CD4-positive, CD25-positive, alpha-beta regulatory T cell (primary cell): ENCODE measurements around the gene MXD1. TPM values are rescaled to one million over a fixed set of nuclear protein-coding genes. Genes with fewer than 3 reads are reported as not detected.

Experiments used
- ATAC-seq, 2 donors: fragments of 150-1000 bp; cut with Tn5 transposase; one replicate each; pipeline ENCODE4 v1.10.0; 2021; ENCODE audit warnings: low read depth in 2 of 2, moderate number of reproducible peaks in 2 of 2, moderate library complexity in 1 of 2
- DNase-seq, 3 donors: peaks; one replicate each; pipeline versions ENCODE4 v3.0.0 to v3.0.0-alpha.2; 2012 to 2022; ENCODE audit warnings: mixed read lengths in 1 of 3
- H3K27ac ChIP-seq: one replicate; pipeline ENCODE4 v1.7.0; 2013; ENCODE audit warnings: mild to moderate bottlenecking, low read length; ENCODE audit not compliant: insufficient read depth, poor library complexity, severe bottlenecking
- H3K27me3 ChIP-seq: one replicate; pipeline ENCODE4 v1.7.0; 2013; ENCODE audit warnings: low read length; ENCODE audit not compliant: control insufficient read depth, insufficient read depth
- H3K36me3 ChIP-seq: one replicate; pipeline ENCODE4 v1.7.0; 2013; ENCODE audit warnings: mild to moderate bottlenecking, low read length, moderate library complexity; ENCODE audit not compliant: control insufficient read depth, insufficient read depth
- H3K4me1 ChIP-seq: 2 replicates; pipeline ENCODE4 v1.7.0; 2013; ENCODE audit warnings: mild to moderate bottlenecking, low read length; ENCODE audit not compliant: insufficient read depth, control insufficient read depth, poor library complexity, severe bottlenecking
- H3K4me3 ChIP-seq: one replicate; pipeline ENCODE4 v1.7.0; 2013; ENCODE audit warnings: low read depth, mild to moderate bottlenecking, low read length, moderate library complexity
- H3K9me3 ChIP-seq, 2 experiments: 1 replicate in 1 of 2; 2 replicates in 1 of 2; pipeline ENCODE4 v1.7.0; 2013; ENCODE audit warnings: low read length in 2 of 2, mild to moderate bottlenecking in 1 of 2, moderate library complexity in 1 of 2; ENCODE audit not compliant: control insufficient read depth in 2 of 2
- H3K27ac Mint-ChIP-seq, 3 donors: one replicate each; pipeline ENCODE4 v1.8.0; 2020 to 2022; ENCODE audit warnings: mild to moderate bottlenecking in 3 of 3, mixed read lengths in 3 of 3, moderate library complexity in 2 of 3
- H3K27me3 Mint-ChIP-seq: one replicate; pipeline ENCODE4 v1.8.0; 2022; ENCODE audit warnings: mild to moderate bottlenecking, mixed read lengths
- H3K36me3 Mint-ChIP-seq: one replicate; pipeline ENCODE4 v1.8.0; 2020; ENCODE audit warnings: mixed read lengths
- H3K4me1 Mint-ChIP-seq, 4 donors: one replicate each; pipeline ENCODE4 v1.8.0; 2020 to 2022; ENCODE audit warnings: mixed read lengths in 4 of 4, mild to moderate bottlenecking in 1 of 4
- H3K4me3 Mint-ChIP-seq, 4 donors: one replicate each; pipeline ENCODE4 v1.8.0; 2020 to 2022; ENCODE audit warnings: mild to moderate bottlenecking in 4 of 4, mixed read lengths in 4 of 4, moderate library complexity in 3 of 4
- H3K9me3 Mint-ChIP-seq, 7 donors: one replicate each; pipeline ENCODE4 v1.8.0; 2020 to 2022; ENCODE audit warnings: mixed read lengths in 7 of 7, mild to moderate bottlenecking in 3 of 7, moderate library complexity in 2 of 7
- polyA plus RNA-seq, 4 donors: library from polyadenylated mRNA; unstranded; fragments of 300-500 nt; fragmentation: Illumina TruSeq; gene quantifications; one replicate each; pipeline ENCODE4 v1.2.3, GENCODE V29; 2021
- total RNA-seq: library from RNA; stranded (reverse); gene quantifications from one replicate; pipeline ENCODE4 v1.2.3, GENCODE V29; 2022

Gene MXD1
- total and polyA plus RNA-seq, 5 donors from 2014 or later, result 8.3 to 40.6 (median 12.9) TPM

DNA sequence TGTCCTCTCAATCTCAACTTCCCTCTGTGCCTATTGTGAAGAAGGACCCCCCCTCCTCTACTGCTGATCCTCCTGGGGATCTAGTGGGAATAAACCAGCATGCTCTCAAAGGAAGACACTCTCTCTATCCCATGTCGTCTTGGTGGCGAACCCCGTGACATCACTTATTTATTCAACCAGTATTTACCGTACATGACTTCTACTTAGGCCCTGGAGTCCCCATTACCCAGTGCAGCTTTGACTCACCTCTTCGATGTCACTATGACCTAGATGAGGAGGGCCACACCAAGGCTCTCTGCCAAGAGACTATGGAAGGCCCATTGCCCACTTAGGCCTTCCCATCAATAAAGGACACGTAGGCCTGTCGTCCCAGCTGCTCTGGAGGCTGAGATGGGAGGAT is 29.8 kb downstream of the MXD1 start:
- no peaks in the 10 kb centered on the region for H3K27me3 ChIP-seq
- Mint-ChIP-seq H3K36me3 (peaks cover 22% of the 10 kb centered on the region), H3K4me3 (no peak overlapping the region), H3K27me3 (no peaks in the 10 kb centered on the region), H3K9me3 (peaks cover 0 to 2% (median 0%) of the 10 kb centered on the region in 7 donors), H3K27ac (peak overlapping the region in 1 of 3 donors; percentile 72), H3K4me1 (peaks cover 7 to 25% (median 17%) of the 10 kb centered on the region in 4 donors)
- DNase-seq, result no peak
- peaks cover 15% of the 10 kb centered on the region for H3K4me1 ChIP-seq
- no peak for ATAC-seq
- H3K27ac ChIP-seq, result no peak overlapping the region
- H3K9me3 ChIP-seq, result no peaks in the 10 kb centered on the region
- H3K36me3 ChIP-seq, result peaks cover 26% of the 10 kb centered on the region
- H3K4me3 ChIP-seq, result no peak overlapping the region

DNA sequence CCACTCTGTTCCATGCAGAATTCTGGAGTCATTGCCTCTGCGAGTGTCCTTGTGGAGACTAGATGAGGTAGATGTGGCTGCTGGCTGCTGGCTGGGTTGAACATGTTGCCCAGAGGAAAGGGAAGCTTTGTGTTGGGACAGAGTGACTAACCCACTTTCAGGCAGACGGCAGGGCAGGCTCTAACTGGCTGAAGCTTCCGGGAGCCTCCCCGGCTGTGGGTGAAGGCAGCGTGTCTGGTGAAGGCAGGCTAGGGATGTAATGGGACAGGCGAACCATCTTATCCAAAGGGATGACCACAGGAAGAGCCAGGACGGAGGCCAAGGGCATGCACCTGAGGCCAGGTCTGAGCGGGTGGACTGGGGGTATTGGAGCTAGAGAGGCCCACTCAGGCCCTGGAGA is 30.5 kb downstream of the MXD1 start:
- Histone ChIP-seq H3K4me1 (peaks cover 15% of the 10 kb centered on the region), H3K27ac (no peak overlapping the region), H3K27me3 (no peaks in the 10 kb centered on the region), H3K4me3 (no peak overlapping the region), H3K36me3 (peaks cover 20% of the 10 kb centered on the region), H3K9me3 (no peaks in the 10 kb centered on the region)
- peaks cover 19% of the 10 kb centered on the region for H3K36me3 Mint-ChIP-seq
- H3K4me1 Mint-ChIP-seq, result peaks cover 7 to 25% (median 17%) of the 10 kb centered on the region in 4 donors
- DNase-seq, result no peak
- H3K27ac Mint-ChIP-seq, result peak overlapping the region in 2 of 3 donors; percentile 52 to 73
- no peak for ATAC-seq
- peak overlapping the region in 1 of 4 donors; percentile 17 for H3K4me3 Mint-ChIP-seq
- H3K9me3 Mint-ChIP-seq, result peaks cover 0 to 2% (median 0%) of the 10 kb centered on the region in 7 donors
- no peaks in the 10 kb centered on the region for H3K27me3 Mint-ChIP-seq

DNA sequence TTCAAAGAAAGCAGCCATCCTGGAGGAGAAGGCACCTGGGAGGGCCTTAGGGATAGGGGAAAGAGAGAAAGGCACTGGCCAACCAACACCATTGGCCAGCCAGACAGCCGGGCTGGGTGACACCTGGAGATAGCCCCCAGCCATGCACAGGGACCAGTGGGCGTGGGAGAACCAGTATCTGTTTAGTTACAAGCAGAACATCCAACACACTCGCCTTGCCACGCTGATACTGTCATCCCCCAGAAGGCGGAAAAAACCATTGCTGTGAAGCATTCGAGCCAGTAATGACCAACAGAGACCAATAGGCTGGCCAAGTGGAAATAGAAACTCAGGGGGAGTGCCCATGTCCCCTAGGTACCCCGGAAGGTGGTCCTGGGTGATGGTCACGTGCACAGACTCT is 31.0 kb downstream of the MXD1 start:
- no peak overlapping the region for H3K4me3 ChIP-seq
- H3K27me3 ChIP-seq, result no peaks in the 10 kb centered on the region
- H3K4me3 Mint-ChIP-seq, result no peak overlapping the region
- peaks cover 14% of the 10 kb centered on the region for H3K36me3 Mint-ChIP-seq
- peaks cover 0 to 2% (median 0%) of the 10 kb centered on the region in 7 donors for H3K9me3 Mint-ChIP-seq
- peak overlapping the region; percentile 20 to 73 (median 52) for H3K27ac Mint-ChIP-seq
- peaks cover 16% of the 10 kb centered on the region for H3K36me3 ChIP-seq
- no peaks in the 10 kb centered on the region for H3K9me3 ChIP-seq
- no peak overlapping the region for H3K27ac ChIP-seq
- peaks cover 15% of the 10 kb centered on the region for H3K4me1 ChIP-seq
- no peaks in the 10 kb centered on the region for H3K27me3 Mint-ChIP-seq
- DNase-seq, result no peak
- ATAC-seq, result no peak
- H3K4me1 Mint-ChIP-seq, result peaks cover 7 to 25% (median 17%) of the 10 kb centered on the region in 4 donors

DNA sequence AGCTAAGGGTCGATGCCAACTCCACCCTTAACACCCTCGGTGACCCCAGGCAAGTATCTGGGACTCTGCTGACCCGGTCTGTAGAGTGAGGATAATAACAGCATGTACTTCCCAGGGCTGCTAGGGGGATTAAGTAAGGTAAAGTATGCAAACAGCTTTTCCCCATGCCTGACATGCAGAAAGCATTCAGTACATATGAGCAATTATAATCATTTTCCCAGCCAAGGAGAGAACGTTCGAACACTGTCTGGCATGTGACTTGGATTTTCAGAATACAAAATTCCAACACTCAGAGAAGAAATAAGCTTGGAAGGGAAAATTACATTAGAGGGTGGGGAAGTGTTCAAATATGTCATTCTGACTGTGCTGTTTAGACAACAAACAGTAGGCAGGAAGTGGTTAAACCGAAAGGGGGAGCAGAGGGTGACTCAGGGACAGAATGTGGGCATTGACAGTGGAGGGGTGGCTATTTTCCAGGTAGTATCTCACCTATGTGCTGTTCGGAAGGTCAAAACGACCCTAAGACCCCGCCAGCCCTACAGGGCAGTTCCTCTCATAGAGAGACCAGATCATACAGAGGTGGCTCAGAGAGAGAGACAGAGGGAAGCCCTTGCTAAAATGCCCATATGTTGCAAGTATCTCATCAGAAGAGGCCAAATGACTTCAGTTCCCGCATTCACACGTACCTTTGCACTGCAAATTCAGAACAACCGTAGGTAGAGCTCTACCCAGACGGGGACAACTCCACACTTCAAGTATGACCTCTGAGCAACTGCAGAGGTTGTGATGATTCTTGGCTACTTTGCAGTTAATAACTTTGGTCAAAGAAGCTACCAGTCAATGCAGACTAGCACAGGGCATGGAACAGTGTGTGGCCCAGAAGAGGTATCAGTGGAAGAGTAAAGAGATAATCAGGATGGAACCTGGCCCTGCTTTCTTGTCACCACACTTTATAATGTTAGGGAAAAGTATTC is 31.7 kb downstream of the MXD1 start:
- DNase-seq (peak; percentile 24 to 80 (median 58)), ATAC-seq (peak; percentile 81 to 89)
- Histone ChIP-seq H3K27me3 (no peaks in the 10 kb centered on the region), H3K4me3 (peak overlapping the region; percentile 56), H3K27ac (no peak overlapping the region), H3K4me1 (peaks cover 15% of the 10 kb centered on the region), H3K9me3 (no peaks in the 10 kb centered on the region), H3K36me3 (peaks cover 9% of the 10 kb centered on the region)
- Mint-ChIP-seq H3K9me3 (peaks cover 0 to 2% (median 0%) of the 10 kb centered on the region in 7 donors), H3K4me1 (peaks cover 7 to 25% (median 17%) of the 10 kb centered on the region in 4 donors), H3K27ac (peak overlapping the region; percentile 52 to 78 (median 73)), H3K36me3 (peaks cover 14% of the 10 kb centered on the region), H3K27me3 (no peaks in the 10 kb centered on the region), H3K4me3 (peak overlapping the region in 3 of 4 donors; percentile 4 to 47 (median 17))

DNA sequence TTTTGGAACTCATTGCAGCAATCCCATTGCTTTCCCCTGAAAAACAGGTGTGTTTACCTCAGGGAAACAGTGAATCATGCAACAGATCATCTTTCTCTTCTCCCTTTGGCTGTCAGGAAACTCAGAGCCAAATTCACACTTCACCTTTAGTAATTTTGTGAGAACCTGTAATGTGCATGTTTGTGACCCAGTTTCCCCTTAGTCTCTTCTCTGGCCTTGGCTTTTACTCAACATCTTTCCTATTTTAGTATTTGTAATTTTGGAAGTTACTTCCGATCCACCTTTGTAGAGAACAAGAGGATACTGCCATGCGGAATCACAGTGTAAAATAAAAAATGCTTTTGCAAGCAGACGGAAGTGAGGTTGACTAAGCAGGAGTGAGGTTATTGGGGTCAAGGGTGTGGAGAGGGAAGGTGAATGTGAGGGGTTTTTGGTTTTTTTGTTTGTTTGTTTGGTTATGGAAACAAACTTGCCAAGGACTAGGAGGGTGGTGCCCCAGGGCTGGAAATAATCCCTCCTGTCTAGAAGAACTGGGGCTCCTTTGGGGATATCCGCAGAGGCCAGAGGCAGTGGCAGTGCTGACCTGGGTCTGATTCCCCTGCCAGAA is 32.5 kb downstream of the MXD1 start:
- H3K36me3 ChIP-seq, result peaks cover 9% of the 10 kb centered on the region
- Mint-ChIP-seq H3K4me3 (no peak overlapping the region), H3K9me3 (peaks cover 0 to 2% (median 0%) of the 10 kb centered on the region in 7 donors), H3K27me3 (no peaks in the 10 kb centered on the region), H3K36me3 (peaks cover 11% of the 10 kb centered on the region), H3K27ac (peak overlapping the region in 1 of 3 donors; percentile 84), H3K4me1 (peaks cover 7 to 25% (median 18%) of the 10 kb centered on the region in 4 donors)
- H3K27me3 ChIP-seq, result no peaks in the 10 kb centered on the region
- no peak for DNase-seq
- H3K9me3 ChIP-seq, result no peaks in the 10 kb centered on the region
- H3K4me3 ChIP-seq, result no peak overlapping the region
- H3K4me1 ChIP-seq, result peaks cover 15% of the 10 kb centered on the region
- no peak for ATAC-seq
- no peak overlapping the region for H3K27ac ChIP-seq

DNA sequence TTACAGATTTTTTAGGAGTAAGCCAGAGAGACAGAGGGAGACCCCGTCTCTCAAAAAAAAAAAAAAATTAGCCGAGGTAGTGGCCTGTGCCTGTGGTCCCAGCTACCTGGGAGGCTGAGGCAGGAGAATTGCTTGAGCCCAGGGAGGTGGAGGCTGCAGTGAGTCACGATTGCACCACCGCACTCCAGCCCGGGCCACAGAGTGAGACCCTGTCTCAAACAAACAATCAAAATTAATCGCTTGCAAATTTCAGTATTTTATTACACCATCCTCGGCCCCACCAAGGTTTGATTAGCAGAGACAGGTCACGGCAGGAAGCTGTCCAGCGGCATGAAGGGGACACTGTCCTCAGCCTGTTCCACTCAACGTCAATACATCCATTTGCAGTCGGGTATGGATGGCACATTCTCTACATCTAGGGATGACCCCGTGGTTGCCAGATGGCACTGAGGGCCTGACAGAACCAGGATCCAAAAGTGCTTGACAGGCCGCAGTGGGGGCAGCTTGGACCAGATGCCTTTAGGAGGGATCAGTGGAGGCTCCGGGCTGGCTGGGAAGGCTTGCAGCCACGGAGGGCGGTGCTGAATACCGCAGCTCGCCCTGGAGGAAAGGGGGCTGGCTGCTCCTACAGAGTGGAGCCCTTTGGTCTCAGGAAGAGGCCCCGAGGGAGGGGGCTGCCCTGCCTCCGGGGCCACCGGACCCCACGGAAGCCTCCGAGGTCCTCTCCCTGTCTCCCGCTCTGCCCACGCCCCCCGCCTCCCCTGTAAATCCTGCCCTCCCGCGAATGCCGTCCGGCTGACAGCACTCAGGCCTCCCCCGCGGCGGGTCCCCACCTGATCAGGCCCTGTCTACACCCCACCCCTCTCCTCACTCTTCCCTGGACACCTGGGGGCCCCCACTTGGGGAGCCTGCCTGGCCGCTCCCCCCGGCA is 33.4 kb downstream of the MXD1 start:
- H3K36me3 Mint-ChIP-seq, result peaks cover 8% of the 10 kb centered on the region
- H3K4me1 ChIP-seq, result peaks cover 15% of the 10 kb centered on the region
- H3K27me3 ChIP-seq, result no peaks in the 10 kb centered on the region
- no peak for DNase-seq
- H3K27ac Mint-ChIP-seq, result peak overlapping the region in 1 of 3 donors; percentile 84
- H3K27me3 Mint-ChIP-seq, result no peaks in the 10 kb centered on the region
- H3K9me3 Mint-ChIP-seq, result peaks cover 0 to 4% (median 0%) of the 10 kb centered on the region in 7 donors
- peaks cover 4% of the 10 kb centered on the region for H3K36me3 ChIP-seq
- peaks cover 7 to 23% (median 16%) of the 10 kb centered on the region in 4 donors for H3K4me1 Mint-ChIP-seq
- H3K27ac ChIP-seq, result no peak overlapping the region
- H3K4me3 Mint-ChIP-seq, result no peak overlapping the region
- no peak overlapping the region for H3K4me3 ChIP-seq
- ATAC-seq, result no peak
- H3K9me3 ChIP-seq, result no peaks in the 10 kb centered on the region
